Esophagus (tissue), 2 donors: ENCODE results near the gene PLOD2. TPM values are rescaled to one million over a fixed set of nuclear protein-coding genes. Genes with fewer than 3 reads are reported as not detected.
A peak's percentile ranks its signal among the peaks of the same experiment; 100 is the strongest.

Experiments
- H3K27ac ChIP-seq, 2 donors: one replicate each; pipeline ENCODE4 v1.5.1; 2013; ENCODE audit warnings: low read depth in 2 of 2, mild to moderate bottlenecking in 2 of 2, inconsistent platforms in 1 of 2, low read length in 1 of 2, moderate library complexity in 1 of 2
- H3K27me3 ChIP-seq, 2 donors: one replicate each; pipeline ENCODE4 v1.6.1; 2013; ENCODE audit warnings: low read length in 2 of 2, control low read depth in 1 of 2, mild to moderate bottlenecking in 1 of 2; ENCODE audit not compliant: insufficient read depth in 2 of 2, control insufficient read depth in 1 of 2
- H3K36me3 ChIP-seq, 2 donors: one replicate each; pipeline ENCODE4 v1.6.1; 2013; ENCODE audit warnings: low read length in 1 of 2; ENCODE audit not compliant: control insufficient read depth in 2 of 2, insufficient read depth in 2 of 2
- H3K4me1 ChIP-seq, 2 donors: one replicate each; pipeline ENCODE4 v1.6.1; 2013; ENCODE audit warnings: low read length in 1 of 2; ENCODE audit not compliant: control insufficient read depth in 2 of 2, insufficient read depth in 2 of 2
- H3K4me3 ChIP-seq, 2 donors: one replicate each; pipeline ENCODE4 v1.5.1; 2013; ENCODE audit warnings: low read length in 2 of 2, mild to moderate bottlenecking in 2 of 2, low read depth in 1 of 2, moderate library complexity in 1 of 2
- H3K9me3 ChIP-seq, 2 donors: one replicate each; pipeline ENCODE4 v1.6.1; 2013; ENCODE audit warnings: mild to moderate bottlenecking in 2 of 2, low read depth in 1 of 2, low read length in 1 of 2, moderate library complexity in 1 of 2; ENCODE audit not compliant: control insufficient read depth in 2 of 2, insufficient read depth in 1 of 2
- WGBS, 2 donors: extraction: QIAGEN DNeasy Blood & Tissue Kit; methylation state at CpG; one replicate each; pipeline ENCODE4 v1.1.7; 2013; 5-methylcytosine and 5-hydroxymethylcytosine counted together
- polyA plus RNA-seq, 2 donors: library from polyadenylated mRNA; stranded (reverse); fragments of 200-250 nt; gene quantifications; one replicate each; pipeline ENCODE4 v1.2.3, GENCODE V29; 2013
- donor health status: healthy with polysubstance abuse.
- donor health status: Bipolar disorder and iron deficiency.

Gene PLOD2
- polyA plus RNA-seq, 2 donors: 13.8 to 15.5 TPM

DNA sequence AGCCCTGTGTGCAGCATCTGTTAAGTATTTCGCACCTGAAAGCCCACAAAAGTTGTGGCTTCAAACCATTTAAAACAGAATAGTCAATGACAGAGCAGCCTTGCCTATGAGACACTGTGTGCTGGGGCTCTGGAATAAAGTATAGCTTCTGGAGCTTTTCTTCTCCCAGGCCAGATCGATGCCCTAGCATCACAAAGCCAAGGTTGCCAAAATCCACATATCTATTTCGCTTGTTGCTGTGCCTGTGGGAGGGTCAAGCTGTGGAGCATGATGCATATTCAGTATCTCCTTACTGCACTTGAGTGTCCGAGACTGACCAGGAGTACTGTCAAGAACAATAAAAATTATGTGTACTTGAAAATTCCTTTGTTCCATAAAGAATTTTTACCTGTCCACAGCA lies 7.6 kb downstream of the PLOD2 start:
- no peaks in the 10 kb centered on the region for H3K36me3 ChIP-seq
- H3K27me3 ChIP-seq: no peaks in the 10 kb centered on the region
- H3K4me1 ChIP-seq: no peaks in the 10 kb centered on the region
- no peak overlapping the region for H3K4me3 ChIP-seq
- H3K27ac ChIP-seq: peak overlapping the region in 1 of 2 donors; percentile 4
- 66 to 77% methylated on average over 4 of the region's 4 CpGs for WGBS, 2 donors
- no peaks in the 10 kb centered on the region for H3K9me3 ChIP-seq

DNA sequence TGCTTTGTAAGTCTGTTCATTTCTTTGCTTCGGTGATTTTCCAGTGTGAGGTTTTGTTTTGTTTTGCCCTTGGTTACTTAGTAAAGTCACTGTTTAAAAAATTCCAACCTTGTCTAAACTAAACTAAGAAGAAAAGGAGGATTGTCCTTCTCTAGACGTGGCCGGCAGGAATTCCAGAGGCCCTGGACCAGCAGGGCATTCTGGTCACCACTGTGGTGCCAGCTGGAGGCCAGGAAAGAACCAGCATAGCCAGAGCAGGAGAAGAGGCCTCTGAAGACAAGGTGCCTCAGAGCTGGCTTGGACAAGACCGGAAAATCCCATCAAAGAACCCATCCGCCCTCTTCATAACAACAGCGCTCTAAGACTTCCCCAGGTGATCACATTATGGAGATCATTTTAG lies 8.2 kb downstream of the PLOD2 start:
- H3K9me3 ChIP-seq: no peaks in the 10 kb centered on the region
- H3K27me3 ChIP-seq: no peaks in the 10 kb centered on the region
- WGBS, 2 donors: 48 to 50% methylated on average over 6 of the region's 6 CpGs
- no peak overlapping the region for H3K4me3 ChIP-seq
- no peaks in the 10 kb centered on the region for H3K36me3 ChIP-seq
- peak overlapping the region; percentile 4 to 55 for H3K27ac ChIP-seq
- H3K4me1 ChIP-seq: no peaks in the 10 kb centered on the region

DNA sequence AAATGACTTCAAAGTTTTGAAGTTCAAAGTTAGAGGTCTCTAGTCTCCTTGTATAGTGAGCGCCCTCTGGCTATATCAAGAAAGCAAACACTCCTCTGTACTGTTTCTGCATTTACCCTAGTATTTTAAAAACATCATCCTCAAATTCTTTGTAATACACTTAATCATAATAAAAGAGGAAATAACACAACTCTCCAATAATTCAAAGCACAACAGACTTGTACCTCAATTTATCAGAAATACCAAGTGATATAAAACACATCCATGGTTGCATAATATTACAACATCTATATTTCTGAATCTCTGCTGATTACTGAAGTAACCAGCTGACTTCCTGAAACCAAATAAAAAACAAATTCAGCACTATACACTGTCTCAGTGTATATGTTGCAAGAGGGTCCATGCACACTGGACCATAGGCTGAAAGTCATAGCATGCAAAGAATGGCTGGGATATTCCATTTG lies 12.5 kb downstream of the PLOD2 start:
- no peaks in the 10 kb centered on the region for H3K4me1 ChIP-seq
- WGBS, 2 donors: 86 to 88% methylated on average over 1 of the region's 1 CpG

DNA sequence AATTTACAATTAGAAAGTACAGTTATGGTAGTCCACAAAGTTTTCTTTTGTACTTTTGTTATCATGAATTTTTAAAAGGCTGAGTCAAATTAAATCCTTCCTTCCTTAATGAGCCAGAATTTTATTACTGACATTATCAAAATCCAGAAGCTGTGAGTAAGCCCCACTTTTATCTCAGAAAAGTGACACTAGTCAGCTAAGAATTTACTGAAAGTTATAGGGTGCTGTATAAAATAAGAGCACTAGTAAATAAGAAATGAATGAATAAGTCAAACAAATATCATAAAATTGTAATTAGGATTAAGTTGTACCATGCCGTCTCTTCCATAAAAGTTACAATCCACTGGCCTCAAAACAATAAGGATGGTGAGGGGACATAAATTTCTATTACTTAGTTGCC lies 15.3 kb downstream of the PLOD2 start:
- no peaks in the 10 kb centered on the region for H3K36me3 ChIP-seq
- no peak overlapping the region for H3K4me3 ChIP-seq
- no peaks in the 10 kb centered on the region for H3K9me3 ChIP-seq
- H3K4me1 ChIP-seq: no peaks in the 10 kb centered on the region
- no peak overlapping the region for H3K27ac ChIP-seq
- H3K27me3 ChIP-seq: no peaks in the 10 kb centered on the region
- WGBS, 2 donors: 89 to 94% methylated on average over 1 of the region's 1 CpG

More for the DNA sequence above, 12.5 kb downstream of the PLOD2 start:
- Histone ChIP-seq H3K36me3 (no peaks in the 10 kb centered on the region), H3K4me3 (no peak overlapping the region), H3K27ac (no peak overlapping the region), H3K27me3 (no peaks in the 10 kb centered on the region), H3K9me3 (no peaks in the 10 kb centered on the region)

DNA sequence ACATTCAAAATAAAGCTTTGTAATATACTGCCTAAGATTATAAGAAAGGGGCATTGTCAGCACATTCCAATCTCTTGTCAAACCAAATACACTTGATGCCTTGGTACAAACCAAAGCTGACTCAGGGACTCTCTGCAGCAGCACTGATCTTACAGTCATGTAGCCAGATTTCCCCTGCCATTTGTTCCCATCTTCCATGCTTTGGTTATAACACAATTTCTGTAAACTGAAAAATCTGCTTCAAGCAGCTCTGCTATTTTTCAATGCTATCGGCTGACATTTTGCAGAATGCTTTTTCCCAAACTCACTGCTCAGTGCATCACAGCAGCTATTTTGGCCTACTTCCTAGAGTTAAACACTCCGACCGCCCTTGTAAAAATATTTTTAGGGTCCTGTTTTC lies 18.2 kb downstream of the PLOD2 start:
- Histone ChIP-seq H3K27ac (no peak overlapping the region), H3K4me1 (no peaks in the 10 kb centered on the region)

DNA sequence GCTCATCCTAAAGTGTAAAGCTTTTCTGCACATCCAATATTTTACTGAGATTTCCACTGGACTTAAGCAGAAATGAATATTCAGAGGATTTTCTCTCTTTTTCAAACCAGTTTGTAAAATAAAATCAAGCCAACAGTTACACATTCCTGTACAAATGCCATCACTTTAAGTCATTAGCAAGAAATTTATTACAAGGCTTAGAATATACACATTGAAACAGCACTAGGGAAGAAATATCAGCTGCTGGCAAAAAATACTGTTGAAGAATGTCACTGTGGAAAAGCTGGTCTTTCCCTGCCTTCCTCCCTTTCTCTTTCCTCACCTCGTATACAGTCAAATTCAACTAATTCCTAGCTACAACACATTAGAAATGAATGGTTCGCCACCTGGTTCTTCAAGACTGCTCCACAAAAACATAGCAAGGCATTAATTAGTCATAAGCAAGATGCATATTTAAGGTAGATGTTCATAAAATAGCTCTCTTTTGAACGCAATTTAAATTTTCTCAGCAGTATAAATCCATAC lies 21.3 kb downstream of the PLOD2 start:
- no peaks in the 10 kb centered on the region for H3K4me1 ChIP-seq
- H3K4me3 ChIP-seq: no peak overlapping the region
- 73 to 74% methylated on average over 3 of the region's 3 CpGs for WGBS, 2 donors
- H3K27ac ChIP-seq: no peak overlapping the region
- no peaks in the 10 kb centered on the region for H3K36me3 ChIP-seq
- H3K9me3 ChIP-seq: no peaks in the 10 kb centered on the region
- H3K27me3 ChIP-seq: no peaks in the 10 kb centered on the region

More for the DNA sequence above, 18.2 kb downstream of the PLOD2 start:
- 59 to 68% methylated on average over 3 of the region's 3 CpGs for WGBS, 2 donors
- Histone ChIP-seq H3K27me3 (no peaks in the 10 kb centered on the region), H3K36me3 (no peaks in the 10 kb centered on the region), H3K9me3 (no peaks in the 10 kb centered on the region), H3K4me3 (no peak overlapping the region)

DNA sequence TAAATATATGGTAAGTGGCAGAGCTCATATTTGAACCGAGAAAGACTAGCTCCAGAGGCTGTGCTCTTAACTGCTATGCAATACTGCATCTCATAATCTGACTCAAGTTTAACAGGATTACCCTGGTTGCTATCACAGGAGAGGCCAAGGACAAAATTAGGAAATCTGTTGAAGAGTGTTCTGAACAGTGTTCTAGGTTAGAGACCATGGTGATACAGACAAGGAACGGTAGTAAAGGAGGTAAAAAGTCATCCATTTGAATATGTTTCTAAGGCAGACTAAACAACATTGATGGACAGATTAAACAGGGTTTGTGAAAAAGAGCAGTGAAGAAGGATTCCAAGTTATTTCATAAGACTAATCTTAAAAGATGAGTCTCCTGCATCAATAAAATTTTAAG lies 22.1 kb downstream of the PLOD2 start:
- Histone ChIP-seq H3K9me3 (no peaks in the 10 kb centered on the region), H3K4me3 (no peak overlapping the region), H3K27ac (no peak overlapping the region), H3K4me1 (no peaks in the 10 kb centered on the region), H3K27me3 (no peaks in the 10 kb centered on the region), H3K36me3 (no peaks in the 10 kb centered on the region)
- 71 to 78% methylated on average over 2 of the region's 2 CpGs for WGBS, 2 donors

DNA sequence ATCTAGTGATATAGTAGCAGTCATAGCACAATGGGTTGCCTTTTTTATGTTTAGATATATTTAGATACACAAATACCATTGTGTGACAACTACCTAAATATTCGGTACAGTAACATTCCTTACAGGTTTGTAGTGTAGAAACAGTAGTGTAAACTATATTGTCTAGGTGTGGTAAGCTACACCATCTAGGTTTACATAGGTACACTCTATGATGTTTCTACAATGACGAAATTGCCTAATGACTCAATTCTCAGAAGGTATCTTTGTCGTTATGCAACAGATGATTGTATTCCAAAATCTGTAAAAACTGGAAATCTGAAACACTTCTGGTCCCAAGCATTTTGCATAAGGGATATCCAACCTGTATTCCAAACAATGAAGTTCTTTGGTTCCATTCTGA lies 24.3 kb downstream of the PLOD2 start:
- H3K4me3 ChIP-seq: no peak overlapping the region
- no peak overlapping the region for H3K27ac ChIP-seq
- no peaks in the 10 kb centered on the region for H3K9me3 ChIP-seq
- H3K27me3 ChIP-seq: no peaks in the 10 kb centered on the region
- 80 to 83% methylated on average over 3 of the region's 3 CpGs for WGBS, 2 donors
- no peaks in the 10 kb centered on the region for H3K36me3 ChIP-seq
- no peaks in the 10 kb centered on the region for H3K4me1 ChIP-seq

DNA sequence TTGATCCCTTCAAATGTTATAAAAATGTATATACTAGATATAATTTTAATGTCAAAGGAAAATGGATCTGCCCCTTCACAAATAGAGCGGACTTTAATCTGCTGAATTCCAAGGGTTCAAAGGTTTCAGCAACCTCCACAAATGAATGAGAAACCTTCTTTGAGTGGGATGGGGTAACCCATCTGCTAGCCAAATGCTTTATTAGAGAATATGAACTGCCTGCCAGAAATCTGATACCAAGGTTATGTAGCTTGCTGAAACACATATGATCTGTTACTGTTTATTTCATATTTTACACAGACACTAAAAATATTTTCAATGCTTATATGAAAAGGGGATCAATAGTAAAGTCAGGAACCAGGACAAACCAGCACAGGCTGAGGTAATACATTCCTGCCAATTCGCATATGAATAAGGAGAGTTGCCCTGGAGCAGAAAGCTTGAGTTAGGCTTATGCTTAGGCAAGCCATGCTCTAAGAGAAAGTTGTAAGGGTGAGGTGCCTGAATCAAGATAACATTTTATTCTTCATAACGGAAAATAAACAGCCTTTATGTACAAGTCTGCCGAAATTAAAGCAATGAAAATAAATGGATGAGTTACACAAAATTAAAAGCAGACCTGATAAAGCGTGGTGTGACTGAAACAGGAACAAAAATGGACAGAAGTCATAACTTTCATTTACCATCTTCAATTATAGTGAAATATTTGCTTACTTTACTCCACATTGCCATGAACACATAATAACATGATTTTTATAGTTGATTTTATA lies 26.5 kb downstream of the PLOD2 start:
- 47 to 52% methylated on average over 5 of the region's 5 CpGs for WGBS, 2 donors
- Histone ChIP-seq H3K36me3 (no peaks in the 10 kb centered on the region), H3K27me3 (no peaks in the 10 kb centered on the region), H3K4me3 (no peak overlapping the region), H3K4me1 (no peaks in the 10 kb centered on the region), H3K9me3 (no peaks in the 10 kb centered on the region), H3K27ac (no peak overlapping the region)

DNA sequence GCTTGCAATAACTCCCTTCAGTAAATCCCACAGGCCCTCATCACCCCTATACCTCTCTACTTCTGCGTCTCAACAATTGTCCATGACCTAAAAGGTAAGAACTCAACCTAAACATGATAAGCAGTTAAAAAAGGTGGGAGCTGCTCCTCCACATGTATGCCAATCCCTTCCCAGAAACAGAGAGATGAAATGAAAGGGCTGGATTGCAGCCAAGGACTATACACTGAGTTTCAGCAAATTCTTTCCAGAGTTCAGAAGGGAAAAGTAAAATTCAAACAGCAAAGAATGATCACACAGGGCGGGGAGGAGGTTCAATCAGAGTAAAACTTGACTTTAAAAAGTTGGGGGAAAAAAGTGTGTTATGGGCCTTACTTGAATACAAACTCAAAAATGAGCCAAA lies 27.5 kb downstream of the PLOD2 start:
- no peaks in the 10 kb centered on the region for H3K9me3 ChIP-seq
- H3K36me3 ChIP-seq: no peaks in the 10 kb centered on the region
- no peak overlapping the region for H3K4me3 ChIP-seq
- 68 to 78% methylated on average over 2 of the region's 2 CpGs for WGBS, 2 donors
- H3K27ac ChIP-seq: no peak overlapping the region
- H3K27me3 ChIP-seq: no peaks in the 10 kb centered on the region
- no peaks in the 10 kb centered on the region for H3K4me1 ChIP-seq
